Measurements from ENCODE around the gene ALLC.

DNA sequence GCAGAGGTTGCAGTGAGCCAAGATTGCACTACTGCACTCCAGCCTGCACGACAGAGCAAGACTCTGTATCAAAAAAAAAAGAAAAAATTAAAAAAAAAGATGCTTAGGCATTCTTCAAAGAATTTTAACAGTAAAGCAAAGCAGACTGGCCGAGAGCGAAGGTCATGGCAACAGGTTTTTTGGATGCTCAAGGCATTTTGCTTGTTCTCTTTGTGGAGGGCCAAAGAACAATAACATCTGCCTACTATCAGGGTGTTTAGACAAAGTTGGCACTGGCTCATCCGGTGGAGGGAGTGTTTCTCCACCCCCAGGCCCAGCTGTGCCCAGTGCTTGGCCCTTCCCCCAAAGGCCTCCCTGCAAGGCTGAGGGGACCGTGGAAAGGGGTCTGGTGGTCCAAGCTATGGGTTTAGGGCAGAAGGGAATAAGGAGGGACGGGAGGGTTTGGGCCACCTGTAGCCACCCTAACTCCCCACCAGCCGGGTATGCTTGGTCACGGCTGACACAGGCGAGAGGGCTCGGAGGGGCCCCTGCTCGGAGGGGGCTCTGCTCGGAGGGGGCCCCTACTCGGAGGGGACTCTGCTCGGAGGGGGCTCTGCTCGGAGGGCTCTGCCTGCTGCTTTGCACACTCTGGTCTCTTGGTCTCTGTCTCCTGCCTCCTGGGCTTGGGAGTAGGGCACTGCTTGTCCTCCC lies 26.7 kb upstream of the ALLC start:
- no peak for TF ChIP-seq POLR2AphosphoS5 (IDR thresholded peaks at IDR 0.05; ENCODE audit: low read depth, low read length)
- TF ChIP-seq, protein P1, sequence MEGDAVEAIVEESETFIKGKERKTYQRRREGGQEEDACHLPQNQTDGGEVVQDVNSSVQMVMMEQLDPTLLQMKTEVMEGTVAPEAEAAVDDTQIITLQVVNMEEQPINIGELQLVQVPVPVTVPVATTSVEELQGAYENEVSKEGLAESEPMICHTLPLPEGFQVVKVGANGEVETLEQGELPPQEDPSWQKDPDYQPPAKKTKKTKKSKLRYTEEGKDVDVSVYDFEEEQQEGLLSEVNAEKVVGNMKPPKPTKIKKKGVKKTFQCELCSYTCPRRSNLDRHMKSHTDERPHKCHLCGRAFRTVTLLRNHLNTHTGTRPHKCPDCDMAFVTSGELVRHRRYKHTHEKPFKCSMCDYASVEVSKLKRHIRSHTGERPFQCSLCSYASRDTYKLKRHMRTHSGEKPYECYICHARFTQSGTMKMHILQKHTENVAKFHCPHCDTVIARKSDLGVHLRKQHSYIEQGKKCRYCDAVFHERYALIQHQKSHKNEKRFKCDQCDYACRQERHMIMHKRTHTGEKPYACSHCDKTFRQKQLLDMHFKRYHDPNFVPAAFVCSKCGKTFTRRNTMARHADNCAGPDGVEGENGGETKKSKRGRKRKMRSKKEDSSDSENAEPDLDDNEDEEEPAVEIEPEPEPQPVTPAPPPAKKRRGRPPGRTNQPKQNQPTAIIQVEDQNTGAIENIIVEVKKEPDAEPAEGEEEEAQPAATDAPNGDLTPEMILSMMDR (IDR thresholded peaks at IDR 0.05): no peak
- no peak for TF ChIP-seq SIN3A (IDR thresholded peaks at IDR 0.05; ENCODE audit: borderline replicate concordance, low read depth, low read length)
- TF ChIP-seq YY1 (IDR thresholded peaks at IDR 0.05; ENCODE audit: low read depth): no peak
- no peak for TF ChIP-seq FOXM1 (IDR thresholded peaks at IDR 0.05; ENCODE audit: low read depth)
